Neutrophil (primary cell): ENCODE results near the gene ABHD17A.

Source experiments
- H3K27ac ChIP-seq: fragments of 200-600 bp; sonication (generic); 2 replicates; pipeline ENCODE4 v1.5.1; 2016; ENCODE audit warnings: mild to moderate bottlenecking, moderate library complexity
- H3K27me3 ChIP-seq: fragments of 200-600 bp; sonication (generic); 2 replicates; pipeline ENCODE4 v1.6.0; 2016; ENCODE audit warnings: mild to moderate bottlenecking
- H3K36me3 ChIP-seq: fragments of 200-600 bp; sonication (generic); 2 replicates; pipeline ENCODE4 v1.5.1; 2017
- H3K4me1 ChIP-seq, 2 experiments: fragments of 200-600 bp in 1 of 2; sonication (generic) in 1 of 2; 1 replicate in 1 of 2; 2 replicates in 1 of 2; pipeline versions ENCODE4 v1.5.1 to v1.6.1; 2013 to 2016; ENCODE audit warnings: low read depth in 1 of 2, low read length in 1 of 2, mild to moderate bottlenecking in 1 of 2, moderate library complexity in 1 of 2; ENCODE audit not compliant: control insufficient read depth in 1 of 2, insufficient read depth in 1 of 2
- H3K4me3 ChIP-seq, 2 experiments: fragments of 200-600 bp in 1 of 2; sonication (generic) in 1 of 2; 1 replicate in 1 of 2; 2 replicates in 1 of 2; pipeline ENCODE4 v1.5.1; 2013 to 2016; ENCODE audit warnings: low read depth in 1 of 2, low read length in 1 of 2, mild to moderate bottlenecking in 1 of 2, moderate library complexity in 1 of 2
- H3K9me3 ChIP-seq: fragments of 200-600 bp; sonication (generic); 2 replicates; pipeline ENCODE4 v1.5.1; 2016
- TF ChIP-seq, protein P1 (sequence below): fragments of 200-600 bp; sonication (generic); IDR thresholded peaks from 2 replicates; pipeline ENCODE4 v1.5.1; 2016; ENCODE audit warnings: antibody characterized with exemption

Gene ABHD17A

DNA sequence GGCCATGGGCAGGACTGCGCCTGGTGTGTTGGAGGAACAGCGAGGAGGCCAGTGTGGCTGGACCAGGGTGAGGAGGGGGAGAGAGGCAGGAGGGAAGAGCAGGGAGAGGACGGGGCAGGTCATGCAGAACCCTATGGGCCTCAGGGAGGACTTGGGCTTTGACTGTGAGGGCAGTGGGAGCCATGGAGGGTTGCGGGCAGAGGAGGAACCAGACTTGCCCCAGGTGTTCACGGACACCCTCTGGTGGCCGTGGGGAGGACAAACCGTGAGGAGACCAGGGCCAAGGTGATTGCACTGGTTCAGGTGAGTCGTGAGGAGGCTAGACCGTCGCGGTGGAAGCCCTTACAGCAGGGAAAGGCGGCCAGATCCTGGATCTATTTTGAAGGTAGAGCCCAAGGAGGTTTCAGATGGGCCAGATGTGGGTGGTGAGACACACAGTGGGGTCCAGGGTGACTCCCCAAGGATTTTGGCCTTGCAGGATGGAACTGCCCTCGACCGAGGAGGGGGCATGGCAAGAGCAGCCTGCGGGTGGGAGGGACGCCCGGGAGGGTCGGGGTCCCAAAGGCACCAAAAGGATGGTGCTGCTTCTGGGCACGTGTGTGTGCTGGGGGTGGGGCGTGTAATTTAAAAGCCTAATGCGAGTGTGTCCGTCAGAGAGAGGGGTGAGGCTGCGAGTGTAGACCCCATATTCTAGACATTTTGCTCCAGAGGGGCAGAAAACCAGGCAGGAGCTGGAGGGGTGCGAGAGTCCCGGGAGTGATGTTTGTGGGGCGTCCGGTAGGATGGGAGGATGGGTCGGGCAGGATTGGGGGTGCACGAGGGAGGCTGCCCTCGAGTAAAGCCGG is 34.3 kb downstream of the ABHD17A start:
- TF ChIP-seq, protein P1, sequence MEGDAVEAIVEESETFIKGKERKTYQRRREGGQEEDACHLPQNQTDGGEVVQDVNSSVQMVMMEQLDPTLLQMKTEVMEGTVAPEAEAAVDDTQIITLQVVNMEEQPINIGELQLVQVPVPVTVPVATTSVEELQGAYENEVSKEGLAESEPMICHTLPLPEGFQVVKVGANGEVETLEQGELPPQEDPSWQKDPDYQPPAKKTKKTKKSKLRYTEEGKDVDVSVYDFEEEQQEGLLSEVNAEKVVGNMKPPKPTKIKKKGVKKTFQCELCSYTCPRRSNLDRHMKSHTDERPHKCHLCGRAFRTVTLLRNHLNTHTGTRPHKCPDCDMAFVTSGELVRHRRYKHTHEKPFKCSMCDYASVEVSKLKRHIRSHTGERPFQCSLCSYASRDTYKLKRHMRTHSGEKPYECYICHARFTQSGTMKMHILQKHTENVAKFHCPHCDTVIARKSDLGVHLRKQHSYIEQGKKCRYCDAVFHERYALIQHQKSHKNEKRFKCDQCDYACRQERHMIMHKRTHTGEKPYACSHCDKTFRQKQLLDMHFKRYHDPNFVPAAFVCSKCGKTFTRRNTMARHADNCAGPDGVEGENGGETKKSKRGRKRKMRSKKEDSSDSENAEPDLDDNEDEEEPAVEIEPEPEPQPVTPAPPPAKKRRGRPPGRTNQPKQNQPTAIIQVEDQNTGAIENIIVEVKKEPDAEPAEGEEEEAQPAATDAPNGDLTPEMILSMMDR, result peak; percentile 34
- H3K9me3 ChIP-seq, result no peaks in the 10 kb centered on the region
- H3K4me1 ChIP-seq, result peaks cover 75 to 82% of the 10 kb centered on the region in 2 experiments
- H3K27ac ChIP-seq, result no peak overlapping the region
- H3K27me3 ChIP-seq, result peaks cover 16% of the 10 kb centered on the region
- peaks cover 9% of the 10 kb centered on the region for H3K36me3 ChIP-seq
- H3K4me3 ChIP-seq, result no peak overlapping the region

DNA sequence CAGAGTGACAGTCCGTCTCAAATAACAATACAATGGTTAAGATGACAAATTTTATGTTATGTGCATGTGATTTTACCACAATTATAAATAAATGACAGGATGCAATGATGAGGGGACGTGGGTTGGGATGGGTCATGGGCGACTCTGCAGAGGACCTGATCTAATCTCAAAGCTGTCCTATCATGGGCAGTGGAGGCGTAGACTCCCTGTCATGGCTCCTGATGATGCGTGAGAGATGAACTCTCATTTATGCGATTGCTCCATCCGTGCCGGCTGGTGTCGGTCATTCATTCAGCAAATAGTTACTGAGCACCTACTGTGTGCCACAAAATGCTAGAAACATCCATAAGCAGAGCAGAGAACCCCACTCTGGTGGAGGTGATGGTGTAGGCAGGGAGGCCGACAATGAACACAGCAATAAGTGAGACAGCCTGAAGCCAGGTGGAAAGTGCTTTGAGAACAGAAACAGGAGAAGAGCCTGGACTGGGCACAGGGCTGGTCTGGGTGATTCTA is 35.4 kb downstream of the ABHD17A start:
- TF ChIP-seq, protein P1, result no peak
- peaks cover 71 to 73% of the 10 kb centered on the region in 2 experiments for H3K4me1 ChIP-seq
- no peak overlapping the region for H3K27ac ChIP-seq
- no peak overlapping the region for H3K4me3 ChIP-seq
- peaks cover 13% of the 10 kb centered on the region for H3K36me3 ChIP-seq
- H3K27me3 ChIP-seq, result peaks cover 16% of the 10 kb centered on the region
- H3K9me3 ChIP-seq, result no peaks in the 10 kb centered on the region

DNA sequence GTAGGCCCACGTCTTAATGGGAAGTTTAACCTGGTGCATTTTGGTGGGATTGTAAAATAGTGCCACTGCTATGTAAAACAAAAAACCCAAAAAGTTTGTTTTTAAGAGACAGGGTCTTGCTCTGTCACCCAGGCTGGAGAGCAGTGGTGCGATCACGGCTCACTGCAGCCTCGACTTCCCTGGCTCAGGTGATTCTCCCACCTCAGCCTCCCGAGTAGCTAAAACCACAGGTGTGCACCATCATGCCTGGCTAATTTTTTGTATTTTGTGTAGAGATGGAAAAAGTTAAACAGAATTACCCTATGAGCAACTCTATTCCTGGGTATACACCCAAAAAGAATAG is 36.2 kb downstream of the ABHD17A start:
- no peaks in the 10 kb centered on the region for H3K9me3 ChIP-seq
- TF ChIP-seq, protein P1, result no peak
- H3K4me3 ChIP-seq, result peak overlapping the region; percentile 83 to 86
- peaks cover 15% of the 10 kb centered on the region for H3K36me3 ChIP-seq
- H3K27ac ChIP-seq, result peak overlapping the region; percentile 99
- peaks cover 62 to 65% of the 10 kb centered on the region in 2 experiments for H3K4me1 ChIP-seq
- peaks cover 16% of the 10 kb centered on the region for H3K27me3 ChIP-seq

DNA sequence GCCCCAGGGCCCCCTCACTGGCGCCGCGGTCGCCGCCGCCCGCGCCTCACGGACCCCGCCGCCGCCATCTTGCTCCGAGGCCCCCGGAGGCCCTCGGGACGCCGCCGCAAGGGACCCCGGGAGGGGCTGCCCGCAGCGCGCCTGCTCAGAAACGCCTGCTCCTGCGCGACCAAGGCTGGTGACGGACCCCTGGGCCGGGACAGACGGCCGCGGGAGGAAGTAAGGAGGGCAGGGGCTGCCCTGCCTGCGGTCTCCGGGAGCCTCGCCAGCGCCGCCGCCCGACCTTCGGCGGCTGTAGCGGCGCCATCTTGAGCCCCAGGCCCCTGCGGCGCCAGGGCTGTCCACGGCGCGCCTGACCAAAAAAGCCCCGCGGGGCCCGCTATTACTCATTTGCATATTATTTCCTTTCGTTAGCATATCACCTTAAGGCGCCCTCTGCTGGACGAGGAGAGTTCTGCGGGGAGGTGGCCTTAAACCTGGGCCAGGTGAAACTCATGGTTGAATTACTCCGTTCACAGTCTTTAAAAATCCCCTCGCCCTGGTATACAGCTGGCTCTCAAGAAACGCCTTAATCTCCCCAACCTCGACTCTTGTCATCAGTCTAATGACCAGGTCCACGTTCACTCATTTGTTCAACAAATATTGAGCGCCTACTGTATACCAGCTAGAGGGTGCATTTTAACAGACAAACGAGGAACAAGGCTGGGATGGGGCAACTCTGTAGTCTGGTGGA is 36.7 kb downstream of the ABHD17A start, which contains the start of gene REXO1:
Gene REXO1, minus strand, starts transcription at position 85 of the 733 bp plus-strand sequence. CDS start 125 bp downstream, outside the sequence.
- Histone ChIP-seq H3K9me3 (no peaks in the 10 kb centered on the region), H3K4me3 (peak within 1 kb of the TSS; percentile 83 to 86), H3K4me1 (peaks cover 57 to 60% of the 10 kb centered on the region in 2 experiments), H3K36me3 (peaks cover 12% of the 10 kb centered on the region), H3K27ac (peak within 1 kb of the TSS; percentile 99), H3K27me3 (peaks cover 16% of the 10 kb centered on the region)
- TF ChIP-seq, protein P1, result peak; percentile 97

DNA sequence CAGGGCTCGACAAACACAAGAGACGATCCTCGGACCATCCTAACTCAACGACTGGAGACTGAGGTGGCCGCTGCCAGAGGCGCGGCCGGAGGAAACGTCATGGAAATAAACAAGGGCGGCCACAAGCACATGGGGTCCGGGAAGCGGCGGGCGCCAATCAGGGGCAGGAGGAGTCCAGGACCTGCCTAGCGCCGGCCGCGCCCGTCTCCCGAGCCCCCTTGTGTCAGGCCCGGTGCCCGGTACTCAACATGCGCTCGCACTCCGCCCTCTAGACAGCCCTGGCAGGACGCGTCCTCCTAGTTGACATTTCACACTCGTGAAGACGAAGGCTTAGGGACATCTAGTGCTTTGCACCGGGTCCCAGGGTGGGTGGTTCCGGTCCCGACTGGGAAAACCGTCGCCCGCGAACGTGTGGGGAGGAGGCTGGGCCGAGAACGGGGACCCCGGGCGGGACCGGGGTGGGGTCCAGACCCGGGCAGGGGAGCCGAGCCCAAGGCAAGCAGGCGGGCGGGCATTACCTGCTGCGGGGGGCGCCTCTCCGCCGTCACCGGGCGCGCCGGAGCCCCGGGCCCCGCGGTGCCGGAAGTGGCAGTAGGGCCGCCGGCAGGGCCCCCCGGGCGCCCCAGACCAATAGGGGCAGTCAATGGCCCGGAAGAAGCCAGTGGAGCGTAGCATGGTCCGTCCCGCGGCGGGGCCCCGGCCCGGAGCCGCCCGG is 37.5 kb downstream of the ABHD17A start:
- peaks cover 50 to 52% of the 10 kb centered on the region in 2 experiments for H3K4me1 ChIP-seq
- TF ChIP-seq, protein P1, result no peak

More for the DNA sequence above, 37.5 kb downstream of the ABHD17A start:
- H3K27ac ChIP-seq, result peak overlapping the region; percentile 99
- H3K36me3 ChIP-seq, result peaks cover 15% of the 10 kb centered on the region
- H3K27me3 ChIP-seq, result peaks cover 16% of the 10 kb centered on the region
- H3K4me3 ChIP-seq, result peak overlapping the region; percentile 83 to 86
- no peaks in the 10 kb centered on the region for H3K9me3 ChIP-seq
